Measurements from ENCODE around the gene SLC34A3. TPM values are rescaled to one million over a fixed set of nuclear protein-coding genes. Genes with fewer than 3 reads are reported as not detected.

The SLC34A3 gene
- polyA plus RNA-seq = 1 to 10 TPM; 1.3 to 1.6 TPM

- 62 to 64% methylated on average over 14 of the region's 14 CpGs for WGBS, 2 donors
- peaks cover 3 to 13% of the 10 kb centered on the region in 2 donors for H3K4me1 ChIP-seq (ENCODE audit: control insufficient read depth in 2 of 2, insufficient read depth in 2 of 2, low read length in 1 of 2)
- no peaks in the 10 kb centered on the region for H3K9me3 ChIP-seq (ENCODE audit: control insufficient read depth in 2 of 2, insufficient read depth in 1 of 2, low read depth in 1 of 2, low read length in 1 of 2)
- H3K27me3 ChIP-seq (ENCODE audit: control insufficient read depth in 1 of 2, insufficient read depth in 2 of 2, low read length in 2 of 2) = no peaks in the 10 kb centered on the region
- H3K4me3 ChIP-seq (ENCODE audit: low read depth in 1 of 2, low read length in 2 of 2) = no peak within 1 kb of the TSS
- no peak within 1 kb of the TSS for H3K27ac ChIP-seq (ENCODE audit: low read depth in 2 of 2, low read length in 1 of 2)
- peaks cover 0 to 5% of the 10 kb centered on the region in 2 donors for H3K36me3 ChIP-seq (ENCODE audit: control insufficient read depth in 2 of 2, insufficient read depth in 2 of 2, low read length in 1 of 2)
Measured at GRCh38 chr9:137230705-137231371, at the start of gene SLC34A3. Gene SLC34A3 (plus strand): TSS chr9:137230901. CDS start chr9:137231703, 802 bp downstream.

- H3K4me3 ChIP-seq (ENCODE audit: low read depth in 1 of 2, low read length in 2 of 2) = no peak overlapping the region
- H3K4me1 ChIP-seq (ENCODE audit: control insufficient read depth in 2 of 2, insufficient read depth in 2 of 2, low read length in 1 of 2) = peaks cover 5 to 9% of the 10 kb centered on the region in 2 donors
- no peaks in the 10 kb centered on the region for H3K27me3 ChIP-seq (ENCODE audit: control insufficient read depth in 1 of 2, insufficient read depth in 2 of 2, low read length in 2 of 2)
- no peak overlapping the region for H3K27ac ChIP-seq (ENCODE audit: low read depth in 2 of 2, low read length in 1 of 2)
- H3K36me3 ChIP-seq (ENCODE audit: control insufficient read depth in 2 of 2, insufficient read depth in 2 of 2, low read length in 1 of 2) = peaks cover 16 to 80% of the 10 kb centered on the region in 2 donors
- 92 to 95% methylated on average over 22 of the region's 22 CpGs for WGBS, 2 donors
- H3K9me3 ChIP-seq (ENCODE audit: control insufficient read depth in 2 of 2, insufficient read depth in 1 of 2, low read depth in 1 of 2, low read length in 1 of 2) = no peaks in the 10 kb centered on the region
Measured at GRCh38 chr9:137181680-137182079, 49.0 kb upstream of the SLC34A3 start.

- Histone ChIP-seq H3K4me3 (ENCODE audit: low read depth in 1 of 2, low read length in 2 of 2) (no peak overlapping the region), H3K9me3 (ENCODE audit: control insufficient read depth in 2 of 2, insufficient read depth in 1 of 2, low read depth in 1 of 2, low read length in 1 of 2) (no peaks in the 10 kb centered on the region), H3K27me3 (ENCODE audit: control insufficient read depth in 1 of 2, insufficient read depth in 2 of 2, low read length in 2 of 2) (no peaks in the 10 kb centered on the region), H3K4me1 (ENCODE audit: control insufficient read depth in 2 of 2, insufficient read depth in 2 of 2, low read length in 1 of 2) (peaks cover 13 to 19% of the 10 kb centered on the region in 2 donors), H3K36me3 (ENCODE audit: control insufficient read depth in 2 of 2, insufficient read depth in 2 of 2, low read length in 1 of 2) (peaks cover 16 to 84% of the 10 kb centered on the region in 2 donors), H3K27ac (ENCODE audit: low read depth in 2 of 2, low read length in 1 of 2) (no peak overlapping the region)
- 90 to 96% methylated on average over 17 of the region's 17 CpGs for WGBS, 2 donors
Measured at GRCh38 chr9:137182836-137183235, 47.9 kb upstream of the SLC34A3 start.

- H3K9me3 ChIP-seq (ENCODE audit: control insufficient read depth in 2 of 2, insufficient read depth in 1 of 2, low read depth in 1 of 2, low read length in 1 of 2) = no peaks in the 10 kb centered on the region
- 94 to 95% methylated on average over 27 of the region's 27 CpGs for WGBS, 2 donors
- peaks cover 13 to 19% of the 10 kb centered on the region in 2 donors for H3K4me1 ChIP-seq (ENCODE audit: control insufficient read depth in 2 of 2, insufficient read depth in 2 of 2, low read length in 1 of 2)
- no peaks in the 10 kb centered on the region for H3K27me3 ChIP-seq (ENCODE audit: control insufficient read depth in 1 of 2, insufficient read depth in 2 of 2, low read length in 2 of 2)
- H3K27ac ChIP-seq (ENCODE audit: low read depth in 2 of 2, low read length in 1 of 2) = no peak overlapping the region
- peaks cover 16 to 71% of the 10 kb centered on the region in 2 donors for H3K36me3 ChIP-seq (ENCODE audit: control insufficient read depth in 2 of 2, insufficient read depth in 2 of 2, low read length in 1 of 2)
- no peak overlapping the region for H3K4me3 ChIP-seq (ENCODE audit: low read depth in 1 of 2, low read length in 2 of 2)
Measured at GRCh38 chr9:137183980-137184595, 46.6 kb upstream of the SLC34A3 start.

GRCh38 chr9:137184881-137185660, 45.6 kb upstream of the SLC34A3 start:
- WGBS, 2 donors = 92 to 95% methylated on average over 48 of the region's 48 CpGs
- no peaks in the 10 kb centered on the region for H3K9me3 ChIP-seq (ENCODE audit: control insufficient read depth in 2 of 2, insufficient read depth in 1 of 2, low read depth in 1 of 2, low read length in 1 of 2)
- no peak overlapping the region for H3K27ac ChIP-seq (ENCODE audit: low read depth in 2 of 2, low read length in 1 of 2)
- H3K27me3 ChIP-seq (ENCODE audit: control insufficient read depth in 1 of 2, insufficient read depth in 2 of 2, low read length in 2 of 2) = no peaks in the 10 kb centered on the region
- H3K4me3 ChIP-seq (ENCODE audit: low read depth in 1 of 2, low read length in 2 of 2) = no peak overlapping the region
- H3K4me1 ChIP-seq (ENCODE audit: control insufficient read depth in 2 of 2, insufficient read depth in 2 of 2, low read length in 1 of 2) = peaks cover 20 to 28% of the 10 kb centered on the region in 2 donors
- peaks cover 13 to 66% of the 10 kb centered on the region in 2 donors for H3K36me3 ChIP-seq (ENCODE audit: control insufficient read depth in 2 of 2, insufficient read depth in 2 of 2, low read length in 1 of 2)

- Histone ChIP-seq H3K4me3 (ENCODE audit: low read depth in 1 of 2, low read length in 2 of 2) (no peak overlapping the region), H3K36me3 (ENCODE audit: control insufficient read depth in 2 of 2, insufficient read depth in 2 of 2, low read length in 1 of 2) (peaks cover 16 to 64% of the 10 kb centered on the region in 2 donors), H3K9me3 (ENCODE audit: control insufficient read depth in 2 of 2, insufficient read depth in 1 of 2, low read depth in 1 of 2, low read length in 1 of 2) (no peaks in the 10 kb centered on the region), H3K4me1 (ENCODE audit: control insufficient read depth in 2 of 2, insufficient read depth in 2 of 2, low read length in 1 of 2) (peaks cover 20 to 34% of the 10 kb centered on the region in 2 donors), H3K27me3 (ENCODE audit: control insufficient read depth in 1 of 2, insufficient read depth in 2 of 2, low read length in 2 of 2) (no peaks in the 10 kb centered on the region), H3K27ac (ENCODE audit: low read depth in 2 of 2, low read length in 1 of 2) (no peak overlapping the region)
- WGBS, 2 donors = 93 to 96% methylated on average over 19 of the region's 19 CpGs
Measured at GRCh38 chr9:137185921-137186320, 44.8 kb upstream of the SLC34A3 start.

GRCh38 chr9:137186385-137186784, 44.3 kb upstream of the SLC34A3 start:
- WGBS, 2 donors = 63 to 79% methylated on average over 6 of the region's 6 CpGs
- peaks cover 20 to 38% of the 10 kb centered on the region in 2 donors for H3K4me1 ChIP-seq (ENCODE audit: control insufficient read depth in 2 of 2, insufficient read depth in 2 of 2, low read length in 1 of 2)
- H3K9me3 ChIP-seq (ENCODE audit: control insufficient read depth in 2 of 2, insufficient read depth in 1 of 2, low read depth in 1 of 2, low read length in 1 of 2) = no peaks in the 10 kb centered on the region
- H3K27me3 ChIP-seq (ENCODE audit: control insufficient read depth in 1 of 2, insufficient read depth in 2 of 2, low read length in 2 of 2) = no peaks in the 10 kb centered on the region
- H3K27ac ChIP-seq (ENCODE audit: low read depth in 2 of 2, low read length in 1 of 2) = no peak overlapping the region
- no peak overlapping the region for H3K4me3 ChIP-seq (ENCODE audit: low read depth in 1 of 2, low read length in 2 of 2)
- H3K36me3 ChIP-seq (ENCODE audit: control insufficient read depth in 2 of 2, insufficient read depth in 2 of 2, low read length in 1 of 2) = peaks cover 16 to 65% of the 10 kb centered on the region in 2 donors

- H3K27ac ChIP-seq (ENCODE audit: low read depth in 2 of 2, low read length in 1 of 2) = no peak overlapping the region
- WGBS, 2 donors = 79 to 85% methylated on average over 15 of the region's 15 CpGs
- peak overlapping the region; percentile 90 to 95 for H3K4me3 ChIP-seq (ENCODE audit: low read depth in 1 of 2, low read length in 2 of 2)
- peaks cover 20 to 38% of the 10 kb centered on the region in 2 donors for H3K4me1 ChIP-seq (ENCODE audit: control insufficient read depth in 2 of 2, insufficient read depth in 2 of 2, low read length in 1 of 2)
- H3K9me3 ChIP-seq (ENCODE audit: control insufficient read depth in 2 of 2, insufficient read depth in 1 of 2, low read depth in 1 of 2, low read length in 1 of 2) = no peaks in the 10 kb centered on the region
- peaks cover 15 to 68% of the 10 kb centered on the region in 2 donors for H3K36me3 ChIP-seq (ENCODE audit: control insufficient read depth in 2 of 2, insufficient read depth in 2 of 2, low read length in 1 of 2)
- no peaks in the 10 kb centered on the region for H3K27me3 ChIP-seq (ENCODE audit: control insufficient read depth in 1 of 2, insufficient read depth in 2 of 2, low read length in 2 of 2)
Measured at GRCh38 chr9:137187386-137187785, 43.3 kb upstream of the SLC34A3 start.

GRCh38 chr9:137188086-137188489, 42.6 kb upstream of the SLC34A3 start:
- no peaks in the 10 kb centered on the region for H3K9me3 ChIP-seq (ENCODE audit: control insufficient read depth in 2 of 2, insufficient read depth in 1 of 2, low read depth in 1 of 2, low read length in 1 of 2)
- peaks cover 20 to 38% of the 10 kb centered on the region in 2 donors for H3K4me1 ChIP-seq (ENCODE audit: control insufficient read depth in 2 of 2, insufficient read depth in 2 of 2, low read length in 1 of 2)
- peaks cover 11 to 62% of the 10 kb centered on the region in 2 donors for H3K36me3 ChIP-seq (ENCODE audit: control insufficient read depth in 2 of 2, insufficient read depth in 2 of 2, low read length in 1 of 2)
- peak overlapping the region; percentile 99 for H3K27ac ChIP-seq (ENCODE audit: low read depth in 2 of 2, low read length in 1 of 2)
- WGBS, 2 donors = 0 to 1% methylated on average over 26 to 31 of the region's 31 CpGs
- no peaks in the 10 kb centered on the region for H3K27me3 ChIP-seq (ENCODE audit: control insufficient read depth in 1 of 2, insufficient read depth in 2 of 2, low read length in 2 of 2)
- H3K4me3 ChIP-seq (ENCODE audit: low read depth in 1 of 2, low read length in 2 of 2) = peak overlapping the region; percentile 90 to 95
